ENCODE measurements around the gene SFTPD.

The SFTPD gene

GRCh38 chr10:79944428-79945395 lies 4.2 kb downstream of the SFTPD start:
- no peak for DNase-seq

DNA sequence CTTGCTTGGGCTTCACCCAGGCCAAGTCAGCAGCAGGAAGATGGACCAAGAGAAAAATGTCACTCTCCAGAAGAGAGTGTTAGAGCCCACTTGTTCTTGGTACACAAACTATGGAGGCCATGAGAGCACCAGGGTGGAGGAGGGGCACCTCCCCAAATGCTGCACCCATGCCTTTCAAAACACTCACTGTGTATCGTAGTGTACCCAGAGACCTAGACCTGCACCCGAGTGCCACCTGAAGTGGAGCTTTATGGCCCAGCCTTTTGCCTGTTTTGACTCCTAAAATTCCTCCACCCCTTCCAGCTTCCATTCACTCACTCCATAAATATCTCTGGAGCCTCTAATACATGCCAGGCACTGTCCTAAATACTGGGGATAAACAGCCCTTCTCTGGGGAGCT lies 5.0 kb downstream of the SFTPD start:
- DNase-seq = no peak

- DNase-seq = no peak
Observed at GRCh38 chr10:79942261-79943185, 6.4 kb downstream of the SFTPD start.

- DNase-seq = no peak
Observed at GRCh38 chr10:79941585-79942210, 7.2 kb downstream of the SFTPD start.

DNA sequence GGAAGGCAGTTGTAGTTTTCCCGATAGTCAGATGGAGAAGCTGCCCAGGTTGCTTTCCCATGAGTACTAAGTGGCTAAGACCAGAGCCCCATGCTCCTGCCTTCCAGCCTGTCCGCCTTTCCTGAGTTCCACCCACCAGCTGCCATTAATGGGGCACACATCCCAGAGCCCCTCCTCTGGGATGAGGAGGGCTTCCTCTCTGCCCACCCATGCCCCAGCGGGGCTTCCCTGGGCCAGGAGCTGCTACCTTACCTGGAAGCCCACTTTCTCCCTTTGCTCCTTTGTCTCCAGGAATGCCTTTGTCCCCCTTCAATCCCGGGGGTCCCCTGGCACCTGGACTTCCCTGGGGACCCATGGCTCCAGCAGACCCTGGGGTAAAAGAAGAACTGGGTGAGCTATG lies 7.8 kb downstream of the SFTPD start:
- DNase-seq = no peak

DNA sequence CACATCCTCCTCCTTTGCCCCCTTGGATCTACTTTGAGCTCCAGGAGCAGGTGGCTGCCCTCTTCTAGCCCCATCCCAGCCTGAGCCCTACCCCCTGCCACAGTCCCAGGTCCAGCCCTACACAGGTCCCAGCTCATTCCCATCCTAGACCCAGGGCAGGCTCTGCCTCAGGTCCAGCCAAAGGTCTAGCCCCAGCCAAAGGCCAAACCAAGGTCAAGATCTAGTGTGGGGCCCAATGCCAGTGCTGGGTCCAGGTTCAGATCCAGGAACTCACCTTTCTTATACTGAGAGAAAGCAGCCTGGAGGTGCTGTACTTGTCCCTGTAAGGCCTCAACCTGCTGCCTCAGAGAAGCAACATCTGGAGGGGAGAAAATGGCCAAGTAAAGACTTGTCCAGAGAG lies 8.5 kb downstream of the SFTPD start:
- DNase-seq = no peak

GRCh38 chr10:79939969-79940368 lies 8.9 kb downstream of the SFTPD start:
- no peak for DNase-seq

DNA sequence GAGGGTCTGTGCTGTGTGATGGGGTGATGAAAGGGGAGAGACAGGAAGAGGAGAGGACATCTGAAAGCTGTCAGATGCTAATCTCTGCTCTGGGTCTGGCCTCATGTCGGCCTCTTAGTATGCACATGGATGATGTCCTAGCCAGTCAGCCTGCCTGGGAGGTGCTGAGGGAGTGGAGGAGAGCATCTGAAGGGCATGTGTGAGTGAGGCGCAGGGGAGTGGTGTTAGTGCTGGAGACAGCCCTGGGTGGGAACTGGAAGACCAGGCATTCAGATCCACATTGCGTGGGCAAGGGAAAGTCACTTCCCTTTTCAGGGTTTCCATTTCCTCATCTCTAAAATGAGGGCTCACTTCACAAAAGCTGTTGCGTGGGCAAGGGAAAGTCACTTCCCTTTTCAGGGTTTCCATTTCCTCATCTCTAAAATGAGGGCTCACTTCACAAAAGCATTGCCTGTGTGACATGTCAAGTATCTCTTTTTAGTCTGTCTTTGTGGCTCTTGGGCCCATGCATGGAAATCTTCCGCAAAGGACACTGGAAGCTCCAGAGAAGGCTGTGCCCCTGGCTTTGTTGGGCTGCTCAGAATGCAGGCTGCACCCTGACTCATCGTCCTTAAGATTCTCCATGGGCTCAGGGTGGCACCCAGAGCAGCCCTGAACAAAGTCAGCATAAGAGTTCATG lies 10.0 kb downstream of the SFTPD start:
- peak; percentile 25 for DNase-seq

DNA sequence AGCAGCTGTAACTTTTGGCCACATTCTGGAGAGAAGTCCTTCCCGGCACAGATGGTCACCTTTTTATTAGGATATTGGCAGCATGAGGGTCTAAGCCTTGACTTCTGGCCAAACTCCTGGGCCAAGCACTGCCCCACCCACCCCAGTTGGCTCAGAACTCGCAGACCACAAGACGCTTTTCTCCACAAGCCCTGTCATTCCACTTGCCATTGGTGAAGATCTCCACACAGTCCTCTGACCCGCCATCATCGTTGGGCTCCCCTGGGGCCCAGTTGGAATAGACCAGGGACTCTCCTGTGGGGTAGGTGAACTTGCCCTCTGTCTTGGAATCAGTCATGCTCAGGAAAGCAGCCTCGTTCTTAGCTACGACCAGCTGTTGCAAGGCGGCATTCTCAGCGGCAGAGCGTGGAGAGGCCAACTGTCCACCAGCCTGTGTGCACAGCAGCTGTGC lies 11.2 kb downstream of the SFTPD start:
- DNase-seq = no peak

DNA sequence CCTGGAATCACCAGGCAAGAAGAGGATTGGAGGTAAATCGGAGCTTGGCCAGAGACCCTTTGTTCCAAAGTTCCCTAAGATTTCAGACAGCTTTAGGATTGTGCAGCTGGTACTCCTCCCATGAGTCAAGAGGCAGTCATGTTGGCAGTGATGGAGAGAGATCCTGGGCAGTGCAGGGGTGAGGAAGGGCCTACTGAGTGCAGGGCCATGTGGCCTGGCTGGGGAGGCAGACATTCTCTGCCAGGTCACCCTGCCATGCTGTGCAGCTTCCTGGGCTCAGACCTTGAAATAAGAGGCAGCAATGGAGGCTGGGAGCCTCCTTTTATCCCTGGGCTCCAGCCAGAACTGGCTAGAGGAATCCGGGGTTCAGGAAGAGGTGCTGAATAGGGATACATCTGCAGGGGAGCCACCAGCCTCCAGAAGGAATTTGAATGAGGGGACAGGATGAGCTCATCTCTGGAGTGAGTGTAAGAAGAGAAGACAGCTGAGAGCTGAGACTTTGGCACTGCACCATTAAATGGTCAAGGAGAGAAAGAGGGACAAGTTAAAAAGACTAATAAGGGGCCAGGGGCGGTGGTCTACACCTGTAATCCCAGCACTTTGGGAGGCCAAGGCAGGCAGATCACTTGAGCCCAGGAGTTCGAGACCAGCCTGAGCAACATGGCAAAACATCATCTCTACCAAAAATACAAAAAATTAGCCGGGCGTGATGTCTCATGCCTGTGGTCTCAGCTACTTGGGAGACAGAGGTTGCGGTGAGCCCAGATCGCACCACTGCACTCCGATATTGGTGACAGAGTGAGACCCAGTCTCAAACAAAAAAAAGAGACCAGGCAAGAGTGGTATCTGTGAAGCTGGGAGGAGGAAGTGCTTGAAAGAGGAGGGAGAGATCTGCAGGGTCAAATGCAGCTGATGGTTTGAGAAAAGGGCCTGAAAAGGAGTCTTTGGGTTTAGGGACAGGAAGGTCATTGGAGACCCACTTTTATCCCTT lies 12.0 kb downstream of the SFTPD start:
- no peak for DNase-seq

- DNase-seq = no peak
Observed at GRCh38 chr10:79933961-79934360, 14.9 kb downstream of the SFTPD start.

DNA sequence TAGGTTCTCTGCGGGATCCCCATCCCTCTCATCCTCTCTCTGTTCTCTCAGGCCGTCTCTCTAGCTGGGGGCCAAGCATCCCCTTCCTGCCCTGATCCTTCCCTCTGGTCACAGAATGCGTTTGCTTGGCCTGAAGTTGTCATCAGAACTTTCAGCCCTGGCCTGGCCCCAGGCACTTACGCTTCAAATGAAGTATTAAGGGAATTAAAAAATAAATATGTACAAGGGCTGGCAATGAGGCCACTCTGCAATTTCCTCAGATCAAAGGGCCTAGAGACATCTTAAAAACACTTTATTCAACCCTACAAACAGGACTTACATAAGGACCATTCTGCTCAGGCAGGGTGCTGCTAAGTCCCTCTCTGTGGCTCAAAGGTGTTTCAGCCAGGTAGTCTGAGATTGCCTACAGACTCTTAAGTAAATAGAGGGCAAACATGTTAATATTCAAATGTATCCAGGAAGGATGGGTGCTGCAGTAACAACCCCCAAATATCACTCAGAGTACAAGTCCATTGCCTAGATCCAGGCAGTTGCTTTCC lies 16.0 kb downstream of the SFTPD start:
- no peak for DNase-seq

DNA sequence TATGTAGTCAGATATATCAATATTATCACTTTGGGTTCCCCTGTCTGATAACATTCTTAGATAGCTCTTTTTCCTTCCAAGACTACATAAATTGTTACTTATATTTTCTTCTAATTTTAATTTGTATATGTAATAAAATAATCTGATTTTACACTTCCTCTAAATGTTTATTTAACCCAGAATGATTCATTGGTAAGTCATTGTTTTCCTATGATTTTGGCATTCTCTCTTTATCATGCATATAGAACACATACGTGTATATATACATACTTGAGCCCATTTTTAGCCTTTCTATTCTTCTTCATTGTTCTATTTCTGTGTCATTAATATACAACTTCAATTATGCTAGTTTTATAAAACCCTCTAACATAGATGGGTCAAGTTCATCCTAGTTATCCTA lies 16.6 kb downstream of the SFTPD start:
- DNase-seq = no peak

DNA sequence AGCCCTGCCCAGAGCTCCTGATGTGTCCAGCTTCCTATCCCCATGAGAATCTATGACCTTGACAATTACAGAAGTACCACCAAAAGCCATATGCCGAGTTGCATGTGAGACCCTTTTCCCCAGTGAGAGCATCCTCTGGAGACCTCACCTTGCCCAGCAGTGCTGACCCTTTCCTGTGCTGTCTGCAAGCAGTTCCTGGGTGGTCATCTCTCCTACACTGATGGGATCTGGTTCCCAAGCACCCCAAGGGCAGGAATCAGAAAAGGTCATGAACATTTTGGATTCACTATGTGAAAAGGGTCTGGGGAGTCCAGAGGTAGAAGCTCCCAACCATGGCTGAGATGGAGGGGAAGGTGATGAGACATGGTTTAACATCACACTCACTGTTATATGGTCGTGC lies 18.2 kb downstream of the SFTPD start:
- DNase-seq = no peak

GRCh38 chr10:79930267-79930666 lies 18.6 kb downstream of the SFTPD start:
- no peak for DNase-seq

- DNase-seq = peak; percentile 77
Observed at GRCh38 chr10:79929409-79929904, 19.4 kb downstream of the SFTPD start.

DNA sequence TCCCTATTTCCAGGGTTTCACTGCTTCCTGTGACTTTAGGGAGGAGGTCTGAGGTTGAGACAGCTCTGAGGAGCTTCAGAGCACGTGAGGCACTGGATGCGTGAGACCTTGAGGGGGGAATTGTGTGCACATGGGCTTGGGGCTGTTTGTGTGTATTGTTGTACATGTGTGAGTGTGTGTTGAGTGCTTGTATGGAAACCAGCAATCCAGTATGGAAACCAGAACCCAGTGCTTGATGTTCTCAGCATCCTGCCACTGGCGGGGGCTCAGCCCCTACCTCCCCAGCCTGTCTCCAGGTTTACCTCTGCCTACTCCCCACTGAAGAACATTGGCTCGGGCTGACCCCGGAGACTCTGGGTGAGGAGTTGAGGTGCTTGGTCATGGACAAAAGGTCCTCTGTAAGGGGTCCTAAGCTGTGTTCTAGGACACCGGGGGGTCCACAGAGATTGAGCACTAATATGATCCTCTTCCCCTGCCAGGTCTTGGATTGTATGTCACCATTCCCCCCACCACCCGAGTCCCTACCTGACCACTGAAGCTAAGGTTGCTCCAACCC lies 20.8 kb downstream of the SFTPD start:
- no peak for DNase-seq

DNA sequence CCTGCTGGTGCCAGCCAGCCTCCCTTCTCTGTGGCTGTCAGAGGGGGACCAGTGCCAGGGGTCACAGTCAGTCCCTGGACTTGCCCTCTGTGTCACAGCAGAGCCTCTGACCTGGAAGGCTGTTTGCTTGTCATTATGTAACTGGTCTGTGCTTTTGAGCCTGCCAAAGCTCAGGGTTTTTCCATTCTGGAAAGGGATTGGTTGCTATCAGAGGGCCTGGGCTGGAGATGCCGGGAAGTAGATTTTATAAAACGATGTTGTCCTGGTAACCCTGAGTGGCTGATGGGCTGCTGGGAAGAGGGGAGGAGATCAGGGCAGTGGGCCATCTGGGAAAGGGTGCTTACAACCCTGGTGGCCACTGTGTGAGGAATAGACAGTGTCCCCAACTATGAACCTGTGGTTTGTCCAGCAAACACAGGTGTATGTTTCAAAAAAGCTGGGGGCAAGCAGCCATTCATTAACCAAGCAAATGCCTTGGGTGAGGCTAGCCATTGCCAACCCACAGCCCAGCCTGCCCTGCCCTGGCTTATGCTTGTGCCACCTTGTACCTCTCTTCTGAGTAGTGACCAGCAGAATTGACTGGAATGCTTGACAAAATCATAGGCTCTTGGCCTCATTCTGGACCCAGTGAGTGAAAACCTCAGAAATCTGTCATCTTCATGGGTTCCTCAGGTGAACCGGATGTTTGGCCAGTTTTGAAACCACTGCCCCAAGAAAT lies 21.6 kb downstream of the SFTPD start:
- no peak for DNase-seq

DNA sequence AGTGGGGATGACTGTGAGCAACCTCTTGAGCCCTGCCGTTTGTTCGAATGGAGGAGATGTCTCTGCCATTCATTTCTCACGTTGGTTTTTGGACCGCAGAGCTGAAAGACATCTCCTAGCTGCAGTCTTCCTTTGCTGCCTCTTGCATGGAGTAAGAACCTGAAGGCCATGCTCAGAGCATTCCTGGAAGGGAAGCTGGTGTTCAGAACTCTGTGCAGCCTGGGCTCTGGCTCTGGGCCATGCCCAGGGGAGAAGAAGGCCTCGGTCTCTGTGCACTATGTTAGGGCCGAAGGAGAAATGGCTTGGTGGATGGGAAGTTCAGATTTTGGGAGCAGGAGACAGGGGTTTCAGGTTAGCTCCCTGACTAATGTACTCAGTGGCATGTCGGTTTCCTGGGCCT lies 22.9 kb downstream of the SFTPD start:
- no peak for DNase-seq

GRCh38 chr10:79925614-79926013 lies 23.3 kb downstream of the SFTPD start:
- no peak for DNase-seq
